Ovary (tissue), 9 donors: ENCODE data around the gene MFNG. TPM values are rescaled to one million over a fixed set of nuclear protein-coding genes. Genes with fewer than 3 reads are reported as not detected.
A peak's percentile ranks its signal among the peaks of the same experiment; 100 is the strongest.

Experiments
- DNase-seq, 5 donors: peaks; one replicate each; pipeline ENCODE4 v3.0.0-alpha.2; 2019 to 2020
- H3K27ac ChIP-seq, 2 donors: fragments of 200-600 bp; one replicate each; pipeline versions ENCODE4 v1.5.1 to v1.8.0; 2019 to 2022
- H3K27me3 ChIP-seq: fragments of 200-600 bp; one replicate; pipeline ENCODE4 v1.8.0; 2022
- H3K36me3 ChIP-seq: fragments of 200-600 bp; sonication (generic); one replicate; pipeline ENCODE4 v1.5.1; 2019
- H3K4me1 ChIP-seq: one replicate; pipeline ENCODE4 v1.8.1; 2013; ENCODE audit warnings: mild to moderate bottlenecking, moderate library complexity; ENCODE audit not compliant: insufficient read depth
- H3K4me3 ChIP-seq: fragments of 200-600 bp; sonication (generic); one replicate; pipeline ENCODE4 v1.5.1; 2017
- H3K9me3 ChIP-seq, 2 donors: fragments of 200-600 bp in 1 of 2; sonication (generic) in 1 of 2; one replicate each; pipeline versions ENCODE4 v1.5.1 to v1.8.1; 2013 to 2019; ENCODE audit warnings: mild to moderate bottlenecking in 1 of 2, moderate library complexity in 1 of 2
- EP300 ChIP-seq: sonication (generic); formaldehyde crosslinking; IDR thresholded peaks from one replicate; pipeline ENCODE4 v1.6.1; 2017; ENCODE audit warnings: antibody characterized with exemption
- POLR2A ChIP-seq: fragments of 450-650 bp; IDR thresholded peaks from one replicate; pipeline ENCODE4 v1.6.1; 2017; ENCODE audit warnings: antibody characterized with exemption, mild to moderate bottlenecking, moderate library complexity
- WGBS, 3 donors: extraction: QIAGEN DNeasy Blood & Tissue Kit in 1 of 3; methylation state at CpG; one replicate each; pipeline versions ENCODE4 v1.1.5 to v1.1.7; 2013 to 2017; 5-methylcytosine and 5-hydroxymethylcytosine counted together
- intact Hi-C, 4 donors: fragments of 100-400 bp; cut with DNase I; formaldehyde crosslinking; loops; one replicate each; pipeline versions ENCODE4 v1.11.0 to v1.15.1; 2022 to 2023
- polyA plus RNA-seq, 2 donors: library from polyadenylated mRNA; stranded (reverse); fragments of 200-250 nt in 1 of 2; fragments of 350-450 nt in 1 of 2; fragmentation: Illumina TruSeq in 1 of 2; extraction: RNeasy Lipid Tissue Mini Kit (QIAGEN cat#74804) in 1 of 2; gene quantifications; one replicate each; pipeline ENCODE4 v1.2.3, GENCODE V29; 2013 to 2014
- total RNA-seq, 7 donors: library from RNA; depleted of rRNA in 2 of 7; stranded (reverse); fragments of >200 nt in 2 of 7; fragmentation: NEBNext Ultra II Directional in 3 of 7; extraction: Animal tissue kit (Norgen Biotek cat#: 25700) in 3 of 7; gene quantifications; one replicate each; pipeline versions ENCODE4 v1.1.0 to v1.2.4, GENCODE V29; 2016 to 2023
- TF ChIP-seq, protein P1 (sequence below), 3 donors: fragments of 450-650 bp in 2 of 3; fragments of 200-600 bp in 1 of 3; IDR thresholded peaks; one replicate each; pipeline versions ENCODE4 v1.5.1 to v1.8.0; 2016 to 2022; ENCODE audit warnings: antibody characterized with exemption in 3 of 3, mild to moderate bottlenecking in 1 of 3
- donor health status: DM: no; HTN: no; CAD: no; lungs with moderate emphysema.
- donor health status: DM: no; HTN: no; CAD: no.
- donor health status: Bipolar disorder and iron deficiency.
- donor health status: DM: yes; HTN: yes; CAD: no.
- donor health status: DM: no; HTN: no; CAD: no.
- donor health status: DM: yes; HTN: yes; CAD: no.

Gene MFNG
- total and polyA plus RNA-seq, 9 donors: 4.4 to 11.1 (median 7.1) TPM

GRCh38 chr22:37461961-37462360 is 24.2 kb downstream of the MFNG start:
- Histone ChIP-seq H3K9me3 (no peaks in the 10 kb centered on the region), H3K36me3 (no peaks in the 10 kb centered on the region), H3K27ac (no peak overlapping the region), H3K4me3 (no peak overlapping the region), H3K27me3 (no peaks in the 10 kb centered on the region), H3K4me1 (no peaks in the 10 kb centered on the region)
- DNase-seq: no peak
- WGBS, 3 donors: 37 to 49% (median 47%) methylated on average over 6 of the region's 6 CpGs
- TF ChIP-seq POLR2A (no peak), EP300 (no peak)
- TF ChIP-seq, protein P1, sequence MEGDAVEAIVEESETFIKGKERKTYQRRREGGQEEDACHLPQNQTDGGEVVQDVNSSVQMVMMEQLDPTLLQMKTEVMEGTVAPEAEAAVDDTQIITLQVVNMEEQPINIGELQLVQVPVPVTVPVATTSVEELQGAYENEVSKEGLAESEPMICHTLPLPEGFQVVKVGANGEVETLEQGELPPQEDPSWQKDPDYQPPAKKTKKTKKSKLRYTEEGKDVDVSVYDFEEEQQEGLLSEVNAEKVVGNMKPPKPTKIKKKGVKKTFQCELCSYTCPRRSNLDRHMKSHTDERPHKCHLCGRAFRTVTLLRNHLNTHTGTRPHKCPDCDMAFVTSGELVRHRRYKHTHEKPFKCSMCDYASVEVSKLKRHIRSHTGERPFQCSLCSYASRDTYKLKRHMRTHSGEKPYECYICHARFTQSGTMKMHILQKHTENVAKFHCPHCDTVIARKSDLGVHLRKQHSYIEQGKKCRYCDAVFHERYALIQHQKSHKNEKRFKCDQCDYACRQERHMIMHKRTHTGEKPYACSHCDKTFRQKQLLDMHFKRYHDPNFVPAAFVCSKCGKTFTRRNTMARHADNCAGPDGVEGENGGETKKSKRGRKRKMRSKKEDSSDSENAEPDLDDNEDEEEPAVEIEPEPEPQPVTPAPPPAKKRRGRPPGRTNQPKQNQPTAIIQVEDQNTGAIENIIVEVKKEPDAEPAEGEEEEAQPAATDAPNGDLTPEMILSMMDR (IDR thresholded peaks at IDR 0.05): no peak
- intact Hi-C loops: no loop called here

- Histone ChIP-seq H3K27ac (no peak overlapping the region), H3K27me3 (no peaks in the 10 kb centered on the region), H3K4me1 (no peaks in the 10 kb centered on the region), H3K9me3 (no peaks in the 10 kb centered on the region), H3K36me3 (no peaks in the 10 kb centered on the region), H3K4me3 (no peak overlapping the region)
- no peak for DNase-seq
- intact Hi-C loops: no loop called here
- TF ChIP-seq POLR2A (no peak), EP300 (no peak)
- TF ChIP-seq, protein P1 (IDR thresholded peaks at IDR 0.05): no peak
- 70 to 81% (median 73%) methylated on average over 3 of the region's 3 CpGs for WGBS, 3 donors
Measured at GRCh38 chr22:37460684-37461083, 25.5 kb downstream of the MFNG start.

GRCh38 chr22:37459206-37459605 is 27.0 kb downstream of the MFNG start:
- intact Hi-C loops: no loop called here
- WGBS, 3 donors: 36 to 49% (median 36%) methylated on average over 9 of the region's 9 CpGs
- Histone ChIP-seq H3K4me1 (peaks cover 3% of the 10 kb centered on the region), H3K9me3 (no peaks in the 10 kb centered on the region), H3K36me3 (no peaks in the 10 kb centered on the region), H3K27me3 (no peaks in the 10 kb centered on the region), H3K27ac (no peak overlapping the region), H3K4me3 (no peak overlapping the region)
- TF ChIP-seq, protein P1 (IDR thresholded peaks at IDR 0.05): no peak
- no peak for TF ChIP-seq EP300
- no peak for TF ChIP-seq POLR2A
- no peak for DNase-seq

DNA sequence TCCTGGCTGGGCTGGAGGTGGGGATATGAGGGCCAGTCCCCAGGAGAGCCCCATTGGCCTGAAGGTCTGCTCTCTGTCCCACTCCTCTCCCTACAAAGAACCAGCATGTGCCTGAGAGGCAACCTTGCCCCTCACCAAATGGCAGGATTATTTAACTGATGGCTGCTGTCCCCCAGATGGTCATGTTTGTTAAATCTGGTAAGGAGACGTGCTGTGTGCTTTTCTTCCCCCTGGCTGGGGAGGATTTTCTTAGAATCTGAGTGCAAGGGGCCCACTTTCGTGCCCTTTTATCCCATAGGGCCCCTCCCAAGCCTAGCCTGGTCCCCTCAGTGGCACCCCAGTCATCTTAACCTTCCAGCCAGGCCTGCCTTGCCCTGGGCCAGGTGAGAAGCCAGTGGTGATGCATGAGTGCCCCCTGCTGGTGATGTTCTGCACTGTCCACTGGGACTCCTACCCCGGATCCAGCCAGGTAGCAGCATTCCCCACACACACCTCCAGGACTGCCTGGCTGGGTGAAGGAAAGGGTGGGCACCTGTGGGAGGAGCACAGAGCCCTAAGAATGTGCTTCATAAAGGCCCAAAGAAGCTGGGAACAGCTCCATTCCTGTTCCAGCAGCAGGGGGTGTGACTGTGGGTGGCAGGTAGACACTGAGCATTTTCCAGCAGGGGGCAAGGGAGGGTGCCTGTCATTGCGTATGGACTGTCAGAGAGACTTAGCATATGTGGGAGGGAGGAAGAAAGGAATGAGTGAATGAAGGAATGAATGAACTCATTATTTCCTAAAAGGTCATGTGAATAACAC is 28.9 kb downstream of the MFNG start:
- intact Hi-C loops: no loop called here
- Histone ChIP-seq H3K36me3 (no peaks in the 10 kb centered on the region), H3K9me3 (no peaks in the 10 kb centered on the region), H3K27me3 (no peaks in the 10 kb centered on the region), H3K4me3 (no peak overlapping the region), H3K27ac (no peak overlapping the region), H3K4me1 (peaks cover 3% of the 10 kb centered on the region)
- WGBS, 3 donors: 38 to 46% (median 42%) methylated on average over 4 of the region's 4 CpGs
- DNase-seq: peak; percentile 15 to 61 (median 46)
- no peak for TF ChIP-seq EP300
- TF ChIP-seq, protein P1 (IDR thresholded peaks at IDR 0.05): peak in 1 of 3 donors; percentile 18
